Colonic mucosa (tissue), 4 donors: ENCODE data around the gene SLC46A1. TPM values are rescaled to one million over a fixed set of nuclear protein-coding genes. Genes with fewer than 3 reads are reported as not detected.
A peak's percentile ranks its signal among the peaks of the same experiment; 100 is the strongest.

Experiments
- DNase-seq: peaks from one replicate; pipeline ENCODE4 v3.0.0-alpha.2; 2020
- H3K27ac ChIP-seq: fragments of 200-600 bp; one replicate; pipeline ENCODE4 v1.8.0; 2021
- H3K27me3 ChIP-seq: fragments of 200-600 bp; one replicate; pipeline ENCODE4 v1.8.0; 2021
- H3K36me3 ChIP-seq: fragments of 200-600 bp; one replicate; pipeline ENCODE4 v1.8.0; 2021
- H3K4me1 ChIP-seq: fragments of 200-600 bp; one replicate; pipeline ENCODE4 v1.8.0; 2021; ENCODE audit warnings: mild to moderate bottlenecking
- H3K4me3 ChIP-seq: fragments of 200-600 bp; one replicate; pipeline ENCODE4 v1.8.0; 2021
- H3K9ac ChIP-seq, 2 donors: one replicate each; pipeline ENCODE4 v1.7.0; 2013; ENCODE audit warnings: control low read depth in 2 of 2, low read depth in 2 of 2, low read length in 2 of 2
- H3K9me3 ChIP-seq: fragments of 200-600 bp; one replicate; pipeline ENCODE4 v1.8.0; 2021
- intact Hi-C: fragments of 100-400 bp; cut with DNase I; formaldehyde crosslinking; loops from one replicate; pipeline ENCODE4 v1.14.1; 2022
- total RNA-seq, 2 donors: library from RNA; stranded (reverse); fragmentation: NEBNext Ultra II Directional in 1 of 2; extraction: Animal tissue kit (Norgen Biotek cat#: 25700) in 1 of 2; gene quantifications; one replicate each; pipeline ENCODE4 v1.2.1, GENCODE V29; 2021
- TF ChIP-seq, protein P1 (sequence below): fragments of 200-600 bp; IDR thresholded peaks from one replicate; pipeline ENCODE4 v1.8.0; 2022; ENCODE audit warnings: antibody characterized with exemption, mild to moderate bottlenecking
- donor health status: healthy.
- donor health status: DM: no; HTN: no; CAD: no.
- donor health status: DM: no; HTN: no; CAD: no.

Gene SLC46A1
- total RNA-seq, 2 donors from 2014 or later = 4.3 to 5.4 TPM

DNA sequence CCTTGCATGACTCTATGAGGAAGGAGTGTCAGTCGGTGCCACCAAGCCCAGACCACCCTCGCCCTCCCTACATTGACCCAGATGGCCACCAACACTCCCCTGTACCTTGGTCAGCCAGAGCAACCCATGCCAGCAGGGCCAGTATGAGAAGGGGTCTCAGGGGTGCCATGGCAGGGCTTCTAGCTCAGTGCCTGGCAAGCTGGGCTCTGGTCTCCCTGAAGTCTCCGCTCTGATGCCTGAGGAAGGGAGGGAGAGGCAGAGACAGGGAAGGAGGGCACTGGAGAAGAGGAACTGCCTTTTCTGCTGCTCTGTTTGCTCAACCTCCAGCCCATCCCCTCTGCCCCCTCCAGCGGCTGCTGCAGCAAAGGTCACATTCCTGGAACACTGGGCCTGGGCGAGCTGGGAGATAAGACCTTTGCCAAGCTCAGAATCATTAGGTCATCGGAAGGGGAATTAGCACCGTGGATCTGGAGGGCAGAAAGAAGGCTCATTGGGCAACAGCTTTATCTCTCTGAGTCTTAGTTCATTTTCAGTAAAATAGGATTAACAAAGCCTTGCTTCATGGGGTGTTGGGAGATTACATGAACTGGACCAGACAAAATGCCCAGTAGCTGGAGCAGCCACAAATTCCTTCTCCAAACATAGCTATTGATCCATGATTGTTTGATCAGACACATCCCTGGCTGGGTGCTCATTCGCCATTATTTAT lies 35.8 kb downstream of the SLC46A1 start, which contains the start of gene VTN:
Gene VTN, minus strand, starts transcription at position 273 of the 709 bp plus-strand sequence. Its CDS starts 104 bp downstream, at position 169.
- Histone ChIP-seq H3K36me3 (no peaks in the 10 kb centered on the region), H3K4me1 (peaks cover 4% of the 10 kb centered on the region), H3K4me3 (no peak within 1 kb of the TSS), H3K9ac (no peak within 1 kb of the TSS), H3K27ac (peak within 1 kb of the TSS; percentile 23), H3K9me3 (no peaks in the 10 kb centered on the region), H3K27me3 (peaks cover 16% of the 10 kb centered on the region)
- intact Hi-C loops = no loop called here
- TF ChIP-seq, protein P1, sequence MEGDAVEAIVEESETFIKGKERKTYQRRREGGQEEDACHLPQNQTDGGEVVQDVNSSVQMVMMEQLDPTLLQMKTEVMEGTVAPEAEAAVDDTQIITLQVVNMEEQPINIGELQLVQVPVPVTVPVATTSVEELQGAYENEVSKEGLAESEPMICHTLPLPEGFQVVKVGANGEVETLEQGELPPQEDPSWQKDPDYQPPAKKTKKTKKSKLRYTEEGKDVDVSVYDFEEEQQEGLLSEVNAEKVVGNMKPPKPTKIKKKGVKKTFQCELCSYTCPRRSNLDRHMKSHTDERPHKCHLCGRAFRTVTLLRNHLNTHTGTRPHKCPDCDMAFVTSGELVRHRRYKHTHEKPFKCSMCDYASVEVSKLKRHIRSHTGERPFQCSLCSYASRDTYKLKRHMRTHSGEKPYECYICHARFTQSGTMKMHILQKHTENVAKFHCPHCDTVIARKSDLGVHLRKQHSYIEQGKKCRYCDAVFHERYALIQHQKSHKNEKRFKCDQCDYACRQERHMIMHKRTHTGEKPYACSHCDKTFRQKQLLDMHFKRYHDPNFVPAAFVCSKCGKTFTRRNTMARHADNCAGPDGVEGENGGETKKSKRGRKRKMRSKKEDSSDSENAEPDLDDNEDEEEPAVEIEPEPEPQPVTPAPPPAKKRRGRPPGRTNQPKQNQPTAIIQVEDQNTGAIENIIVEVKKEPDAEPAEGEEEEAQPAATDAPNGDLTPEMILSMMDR = no peak
- DNase-seq = no peak

DNA sequence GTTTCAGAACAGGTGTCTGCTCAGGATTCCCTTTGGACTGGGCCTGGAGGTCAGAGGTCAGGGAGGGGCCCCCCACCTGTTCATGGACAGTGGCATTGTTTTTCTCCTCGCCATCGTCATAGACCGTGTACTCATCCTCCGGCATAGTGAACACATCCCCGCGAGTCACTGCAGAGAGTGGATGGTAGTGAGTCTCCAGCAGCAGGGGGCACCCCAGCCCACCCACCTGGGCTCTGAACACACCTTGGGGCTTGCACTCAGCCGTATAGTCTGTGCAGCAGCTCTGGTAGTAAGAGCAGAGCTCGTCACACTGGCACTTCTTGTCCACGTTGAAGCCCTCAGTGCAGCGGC lies 36.4 kb downstream of the SLC46A1 start:
- no peak for DNase-seq
- Histone ChIP-seq H3K9ac (no peak overlapping the region), H3K4me1 (peaks cover 4% of the 10 kb centered on the region), H3K27me3 (peaks cover 16% of the 10 kb centered on the region), H3K27ac (no peak overlapping the region), H3K4me3 (no peak overlapping the region), H3K9me3 (no peaks in the 10 kb centered on the region), H3K36me3 (no peaks in the 10 kb centered on the region)
- TF ChIP-seq, protein P1 = no peak
- intact Hi-C loops = no loop called here

DNA sequence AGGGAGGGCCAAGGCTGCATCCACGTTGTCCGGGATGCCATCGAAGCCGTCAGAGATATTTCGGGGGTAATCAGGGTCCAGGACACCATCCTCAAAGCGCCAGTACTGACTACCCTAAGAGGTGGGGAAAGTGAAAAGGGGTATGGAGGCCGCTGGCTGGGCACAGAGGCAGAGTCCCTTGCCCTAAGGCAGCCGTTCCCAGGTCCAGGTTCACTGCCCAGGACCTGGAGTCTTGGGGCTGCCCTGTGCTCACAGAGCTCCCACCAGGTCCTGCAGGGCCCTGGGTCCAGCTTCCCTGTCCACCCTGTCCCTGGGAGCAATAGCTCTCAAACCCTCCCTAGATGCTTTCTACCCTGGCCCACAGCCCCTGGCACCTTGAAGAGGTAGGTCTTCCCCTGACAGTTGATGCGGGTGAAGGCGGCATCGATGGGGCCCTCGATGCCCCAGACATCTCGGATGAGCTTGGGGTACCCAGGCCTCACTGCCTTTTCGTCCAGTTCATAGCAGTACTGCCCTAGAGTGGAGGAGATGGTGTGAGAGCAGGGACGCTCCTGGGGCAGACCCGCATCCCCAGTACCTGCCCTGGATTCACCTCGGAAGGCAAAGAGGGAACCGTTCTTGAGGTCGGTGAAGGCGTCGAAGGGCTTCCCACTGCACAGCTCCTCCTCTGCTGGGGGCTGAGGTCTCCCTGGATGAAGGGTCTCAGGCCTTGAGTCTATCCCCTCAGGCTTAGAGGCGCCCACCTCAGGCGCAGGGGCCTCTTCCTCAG lies 36.9 kb downstream of the SLC46A1 start:
- DNase-seq = no peak
- Histone ChIP-seq H3K9ac (no peak overlapping the region), H3K9me3 (no peaks in the 10 kb centered on the region), H3K36me3 (no peaks in the 10 kb centered on the region), H3K4me1 (peaks cover 4% of the 10 kb centered on the region), H3K27me3 (peaks cover 16% of the 10 kb centered on the region), H3K27ac (no peak overlapping the region), H3K4me3 (no peak overlapping the region)
- intact Hi-C loops = no loop called here
- TF ChIP-seq, protein P1 = no peak

DNA sequence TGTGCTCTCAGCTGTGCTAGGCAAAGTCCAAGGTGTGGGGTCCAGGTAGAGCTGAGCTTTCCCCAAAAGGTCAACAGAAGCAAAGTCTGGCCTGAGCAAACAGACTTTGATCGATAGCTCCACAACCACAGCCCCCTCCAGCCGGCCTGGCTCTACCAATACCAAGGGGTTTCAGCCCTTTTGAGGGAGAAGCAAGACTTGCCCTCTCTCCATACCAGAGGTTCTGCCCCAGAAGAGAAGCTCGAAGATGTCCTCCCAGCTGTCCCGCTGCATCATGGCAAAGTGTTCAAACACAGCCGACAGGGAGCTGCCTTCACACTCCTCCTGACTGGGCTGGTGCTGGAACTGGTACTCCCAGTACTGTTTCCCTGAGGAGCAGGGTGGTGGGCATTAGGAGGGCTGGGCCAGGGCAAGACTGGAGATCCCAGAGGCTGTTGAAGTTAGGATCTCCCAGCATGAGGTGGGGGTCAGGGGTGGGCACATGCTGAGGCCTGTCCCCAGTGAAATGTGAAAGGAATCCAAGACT lies 37.6 kb downstream of the SLC46A1 start:
- Histone ChIP-seq H3K4me3 (no peak overlapping the region), H3K9ac (no peak overlapping the region), H3K27ac (no peak overlapping the region), H3K36me3 (no peaks in the 10 kb centered on the region), H3K9me3 (no peaks in the 10 kb centered on the region), H3K27me3 (peaks cover 15% of the 10 kb centered on the region), H3K4me1 (peaks cover 4% of the 10 kb centered on the region)
- intact Hi-C loops = no loop called here
- DNase-seq = no peak
- TF ChIP-seq, protein P1 = no peak

DNA sequence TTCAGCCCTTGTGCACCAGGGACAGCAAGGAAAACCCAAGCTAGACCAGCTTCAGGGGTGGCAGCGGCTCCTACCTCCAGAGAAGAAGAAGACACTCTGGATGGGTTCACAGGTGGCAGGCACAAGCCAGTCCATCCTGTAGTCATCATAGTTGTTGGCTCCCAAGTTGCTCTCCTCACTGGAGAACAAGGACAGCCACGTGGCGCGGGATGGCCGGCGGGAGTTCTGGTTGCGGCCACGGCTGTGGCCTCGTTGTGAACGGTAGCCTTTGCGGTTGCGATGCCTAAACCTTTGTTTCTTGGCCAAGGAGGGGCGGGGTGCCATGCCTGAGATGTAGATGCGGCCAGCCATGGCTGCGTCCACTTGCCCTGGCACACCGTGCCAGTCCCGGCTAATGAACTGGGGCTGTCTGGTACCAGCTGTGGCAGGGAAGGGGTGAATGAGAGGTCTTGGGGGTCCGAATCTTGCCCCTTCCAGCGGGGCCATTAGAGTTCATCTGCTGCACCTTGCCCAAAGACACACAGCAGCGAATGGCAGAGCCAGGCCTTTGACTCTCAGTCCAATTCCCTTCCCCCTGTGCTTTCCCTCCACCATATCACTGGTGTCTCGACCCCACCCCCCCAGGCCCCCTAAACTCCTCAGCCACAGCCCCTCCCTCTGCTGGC lies 38.2 kb downstream of the SLC46A1 start:
- TF ChIP-seq, protein P1 = no peak
- DNase-seq = no peak
- H3K27me3 ChIP-seq = peaks cover 9% of the 10 kb centered on the region
- H3K9me3 ChIP-seq = no peaks in the 10 kb centered on the region
- intact Hi-C loops = no loop called here
- H3K4me1 ChIP-seq = peaks cover 4% of the 10 kb centered on the region
- no peak overlapping the region for H3K27ac ChIP-seq
- no peak overlapping the region for H3K9ac ChIP-seq
- no peak overlapping the region for H3K4me3 ChIP-seq
- no peaks in the 10 kb centered on the region for H3K36me3 ChIP-seq
